SK-N-MC (cell line): ENCODE measurements around the gene PLEKHA7.

Experiments used
- EZH2 ChIP-seq: fragments of 200-600 bp; sonication (generic); IDR thresholded peaks from one replicate; pipeline ENCODE4 v1.6.1; 2017; ENCODE audit warnings: antibody characterized with exemption
- FOXP2 ChIP-seq: optimal IDR thresholded peaks from 2 replicates; pipeline ENCODE3; 2011; ENCODE audit warnings: mild to moderate bottlenecking, moderate library complexity; ENCODE audit not compliant: insufficient read depth; ENCODE audit errors: extremely low read length, control extremely low read depth
- POLR2AphosphoS5 ChIP-seq: IDR thresholded peaks from 2 replicates; pipeline ENCODE4 v1.6.1; 2012; ENCODE audit warnings: mild to moderate bottlenecking, low read depth, low read length, borderline replicate concordance

DNA sequence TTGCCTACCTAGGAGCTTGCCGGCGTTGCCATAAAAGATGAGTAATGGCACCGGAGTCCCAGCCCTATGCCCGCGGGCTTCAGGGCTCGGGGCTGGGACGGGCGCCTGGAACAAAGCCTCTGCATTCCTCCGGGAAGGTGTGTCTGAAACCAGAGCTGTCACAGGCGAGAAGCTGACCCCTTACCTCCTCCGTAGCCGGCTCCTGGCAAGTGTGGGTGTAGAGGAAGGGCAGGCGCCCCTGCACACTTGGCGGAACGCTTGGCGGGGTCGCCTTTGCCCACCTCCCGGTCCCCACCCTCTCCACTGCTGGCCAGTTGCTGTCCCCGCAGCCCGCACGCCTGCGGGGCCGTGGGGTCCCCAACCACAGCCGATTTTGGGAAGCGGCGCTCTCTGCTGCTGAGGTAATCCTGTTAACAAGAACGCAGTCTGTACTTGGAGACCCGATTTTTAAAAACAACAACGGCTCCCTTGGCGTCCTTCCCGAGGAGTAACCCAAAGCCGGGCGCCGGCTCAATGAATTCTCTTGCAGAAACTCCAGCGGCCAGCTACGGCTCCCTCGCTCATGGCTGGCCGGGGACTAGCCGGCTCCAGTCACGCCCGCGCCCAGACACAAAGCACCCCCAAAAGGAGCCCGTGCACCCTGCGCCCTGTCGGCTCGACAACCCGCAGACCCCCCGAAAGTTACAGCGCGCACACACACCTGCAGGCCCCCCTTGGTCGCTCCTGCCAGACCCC, 89.2 kb downstream of the PLEKHA7 start:
- TF ChIP-seq EZH2 (no peak), POLR2AphosphoS5 (no peak), FOXP2 (no peak)
